HG02678 (cell line): ENCODE measurements around the gene FRMPD1.
A peak's percentile ranks its signal among the peaks of the same experiment; 100 is the strongest.
"Not testable (repeated sequence)": the region's sequence is repeated elsewhere in the genome, so short reads cannot be mapped to it uniquely, and the experiment has no call there.

Source experiments
- ATAC-seq: cut with Tn5 transposase; IDR thresholded peaks from one replicate; pipeline ENCODE4 v1.9.1; 2021; ENCODE audit warnings: mild to moderate bottlenecking, moderate library complexity; ENCODE audit not compliant: unreplicated experiment

Gene FRMPD1

GRCh38 chr9:37732086-37732741 lies 81.5 kb downstream of the FRMPD1 start:
- ATAC-seq, result no peak

DNA sequence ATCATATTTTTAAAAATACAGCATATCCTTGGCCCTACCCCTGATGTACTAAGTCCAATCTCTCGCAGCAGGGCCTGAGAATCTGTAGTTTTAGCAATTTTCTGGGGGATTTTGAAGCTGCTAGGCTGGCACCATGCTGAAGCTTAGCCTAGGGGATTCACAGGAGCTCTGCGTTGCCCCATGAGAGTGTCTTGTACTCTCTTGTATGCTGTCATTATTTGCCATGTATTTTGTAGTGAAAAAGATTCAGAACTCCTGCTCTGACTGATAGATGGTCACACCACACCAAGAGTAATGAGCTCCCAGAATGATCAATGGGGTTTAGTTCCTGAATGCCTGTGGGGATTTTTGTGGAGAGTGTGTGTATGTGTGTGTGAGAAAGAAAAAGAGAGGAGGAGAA lies 82.2 kb downstream of the FRMPD1 start:
- no peak for ATAC-seq

DNA sequence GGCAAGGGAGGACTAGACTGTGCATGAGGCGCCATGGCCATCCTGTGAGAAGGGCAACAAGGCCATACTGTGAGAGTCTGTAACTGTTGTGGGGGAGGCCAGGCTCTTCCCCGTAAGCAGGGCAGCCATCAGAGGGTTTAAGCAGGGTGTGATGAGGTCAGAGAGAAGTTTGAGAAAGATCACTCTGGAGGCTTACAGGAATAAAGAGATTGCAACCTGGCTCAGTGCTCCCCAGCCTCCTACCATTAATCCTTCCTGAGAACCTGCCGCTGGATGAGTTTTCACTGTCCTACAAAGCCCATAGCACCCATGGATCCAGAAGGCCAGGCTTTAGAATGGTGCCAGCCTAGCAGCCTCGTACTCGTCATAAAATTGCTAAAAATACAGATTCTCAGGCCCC lies 88.5 kb downstream of the FRMPD1 start:
- no peak for ATAC-seq

DNA sequence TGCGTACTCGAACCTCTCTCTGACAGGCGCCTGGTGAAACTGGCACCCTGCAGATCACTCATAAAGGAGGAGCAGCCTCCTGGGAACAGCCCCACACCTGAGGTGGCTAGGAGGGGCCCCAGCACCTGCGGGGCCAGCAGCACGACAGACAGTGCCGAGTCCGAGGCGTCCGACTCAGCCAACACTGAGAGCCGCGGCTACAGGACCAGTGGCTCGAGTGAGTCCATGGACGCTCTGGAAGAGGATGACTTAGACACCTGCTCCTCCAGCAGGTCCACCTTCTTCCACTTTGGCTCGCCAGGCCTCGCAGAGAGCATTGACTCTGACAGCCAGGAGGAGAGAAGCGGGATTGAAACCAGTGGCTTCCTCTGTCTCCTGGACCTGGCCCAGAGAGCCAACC lies 89.4 kb downstream of the FRMPD1 start:
- no peak for ATAC-seq

GRCh38 chr9:37740631-37741328 lies 90.0 kb downstream of the FRMPD1 start:
- no peak for ATAC-seq

- no peak for ATAC-seq
Measured at GRCh38 chr9:37745970-37746369, 95.2 kb downstream of the FRMPD1 start.

- no peak for ATAC-seq
Measured at GRCh38 chr9:37746448-37747270, 95.9 kb downstream of the FRMPD1 start.

DNA sequence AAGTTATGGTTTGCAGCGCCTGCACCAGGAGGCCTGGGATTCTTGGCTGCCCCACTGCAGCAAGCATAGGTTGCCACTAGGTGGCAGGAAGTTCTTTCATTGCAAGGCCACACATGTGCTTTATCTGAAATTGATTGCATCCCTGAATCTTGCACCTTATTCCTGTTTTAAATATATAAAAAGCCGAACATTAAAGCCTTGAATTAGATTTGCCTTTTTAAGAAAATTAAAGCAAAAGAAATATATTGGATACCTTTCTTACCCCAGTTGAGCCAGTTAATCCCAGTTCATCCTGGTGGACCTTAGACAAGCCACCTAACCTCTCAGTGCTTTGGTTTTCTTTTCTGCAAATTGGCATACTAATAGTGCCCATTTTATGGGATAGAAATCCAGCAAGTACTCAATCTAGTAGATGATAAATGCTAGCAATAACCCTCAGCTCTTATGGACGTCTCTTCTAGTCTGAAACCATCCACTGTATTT lies 96.6 kb downstream of the FRMPD1 start:
- peak; percentile 72 for ATAC-seq

DNA sequence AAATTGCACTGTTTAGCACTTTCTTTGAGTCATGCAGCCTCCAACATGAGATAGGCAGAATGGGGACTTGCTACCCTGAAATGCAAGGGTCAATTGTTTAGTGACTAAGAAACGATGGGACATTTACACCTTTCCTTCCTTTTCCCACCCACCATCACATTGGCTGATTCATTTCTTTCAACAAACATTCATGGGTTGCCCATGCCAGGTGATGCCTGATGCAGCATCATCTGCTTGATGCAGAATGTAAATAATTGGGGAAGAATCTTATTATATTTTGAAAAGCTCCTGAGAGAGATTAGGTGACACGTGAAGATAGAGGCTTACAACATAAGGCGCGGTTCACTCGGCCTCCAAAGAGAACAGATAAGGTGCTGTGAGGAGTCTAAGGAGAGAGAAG lies 98.4 kb downstream of the FRMPD1 start:
- ATAC-seq, result no peak

DNA sequence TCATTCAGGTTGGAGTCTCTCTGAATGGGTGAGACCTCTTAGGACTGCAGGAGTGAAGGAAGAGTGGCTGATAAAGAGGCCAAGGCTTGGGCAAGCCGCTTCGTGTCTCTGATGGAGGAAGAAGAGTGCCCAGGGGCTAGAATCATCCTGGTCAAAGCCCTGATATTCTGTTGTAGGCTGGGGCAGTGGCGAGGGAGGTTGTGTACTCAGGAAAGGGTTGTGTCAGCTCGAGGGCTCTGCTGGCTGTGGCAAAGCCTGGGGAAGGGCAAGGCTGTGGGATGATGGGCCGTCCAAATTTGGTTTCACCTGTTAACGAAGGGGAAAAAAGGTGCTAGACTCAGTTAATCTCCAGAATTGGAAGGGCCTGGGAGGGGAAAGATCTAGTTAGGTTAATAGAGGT lies 100.4 kb downstream of the FRMPD1 start:
- no peak for ATAC-seq

DNA sequence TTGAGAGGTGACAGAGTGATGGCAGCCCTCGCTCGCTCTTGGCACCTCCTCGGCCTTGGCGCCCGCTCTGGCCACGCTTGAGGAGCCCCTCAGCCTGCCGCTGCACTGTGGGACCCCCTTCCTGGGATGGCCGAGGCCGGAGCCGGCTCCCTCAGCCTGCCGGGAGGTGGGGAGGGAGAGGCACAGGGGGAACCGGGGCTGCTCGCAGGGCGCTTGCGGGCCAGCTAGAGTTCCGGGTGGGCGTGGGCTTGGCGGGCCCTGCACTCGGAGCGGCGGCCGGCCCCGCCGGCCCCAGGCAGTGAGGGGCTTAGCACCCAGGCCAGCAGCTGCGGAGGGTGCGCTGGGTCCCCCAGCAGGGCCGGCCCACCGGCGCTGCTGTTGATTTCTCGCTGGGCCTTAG lies 101.0 kb downstream of the FRMPD1 start:
- ATAC-seq, result not testable (repeated sequence)

GRCh38 chr9:37752112-37752511 lies 101.4 kb downstream of the FRMPD1 start:
- ATAC-seq, result not testable (repeated sequence)

DNA sequence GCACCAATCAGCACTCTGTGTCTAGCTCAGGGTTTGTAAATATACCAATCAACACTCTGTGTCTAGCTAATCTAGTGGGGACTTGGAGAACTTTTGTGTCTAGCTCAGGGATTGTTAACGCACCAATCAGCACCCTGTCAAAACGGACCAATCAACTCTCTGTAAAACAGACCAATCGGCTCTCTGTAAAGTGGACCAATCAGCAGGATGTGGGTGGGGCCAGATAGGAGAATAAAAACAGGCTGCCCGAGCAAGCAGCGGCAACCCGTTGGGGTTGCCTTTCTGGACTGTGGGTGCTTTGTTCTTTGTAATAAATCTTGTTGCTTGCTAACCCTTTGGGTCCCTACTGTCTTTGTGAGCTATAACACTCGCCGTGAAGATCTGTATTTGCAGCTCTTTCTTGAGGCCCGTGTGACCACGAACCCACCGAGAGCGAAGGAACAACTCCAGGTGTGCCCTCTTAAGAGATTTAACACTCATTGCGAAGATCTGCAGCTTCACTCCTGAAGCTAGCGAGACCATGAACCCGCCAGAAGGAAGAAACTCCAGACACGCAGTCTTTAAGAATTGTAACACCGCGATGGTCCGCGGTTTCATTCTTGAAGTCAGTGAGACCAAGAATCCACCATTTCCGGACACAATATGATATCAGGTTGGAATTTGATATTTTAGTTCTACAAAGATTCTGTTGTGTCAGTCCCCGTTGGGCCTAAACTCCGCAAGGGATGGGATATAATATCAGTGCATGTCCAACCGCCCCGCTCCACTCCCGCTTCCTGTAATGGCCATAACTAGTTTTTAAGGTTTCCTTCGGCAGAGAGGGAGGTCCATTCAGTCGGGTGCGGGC lies 102.1 kb downstream of the FRMPD1 start:
- no peak for ATAC-seq

GRCh38 chr9:37753489-37754190 lies 102.9 kb downstream of the FRMPD1 start, which contains the start of gene TRMT10B:
TRMT10B (plus strand) TSS chr9:37753805; CDS start chr9:37761932, 8,127 bp downstream.
- peak; percentile 92 for ATAC-seq

DNA sequence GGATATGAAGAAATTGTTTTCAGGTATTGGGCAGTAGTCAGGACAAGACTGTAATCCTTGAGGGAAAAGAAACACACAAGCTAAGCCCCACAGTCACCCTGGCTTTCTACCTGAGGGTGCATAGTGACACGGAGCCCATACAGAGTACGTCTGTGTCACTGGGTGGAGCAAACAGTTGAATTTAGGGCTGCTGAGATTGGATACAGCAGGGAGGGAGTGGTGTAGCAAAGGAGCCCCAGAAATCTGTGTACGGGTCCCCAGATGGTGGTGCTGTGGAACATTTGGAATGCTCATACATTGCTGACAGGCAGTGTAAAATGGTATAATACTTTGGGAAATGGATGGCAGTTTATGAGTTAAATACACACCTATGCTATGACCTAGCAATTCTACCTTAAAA lies 108.0 kb downstream of the FRMPD1 start:
- no peak for ATAC-seq

DNA sequence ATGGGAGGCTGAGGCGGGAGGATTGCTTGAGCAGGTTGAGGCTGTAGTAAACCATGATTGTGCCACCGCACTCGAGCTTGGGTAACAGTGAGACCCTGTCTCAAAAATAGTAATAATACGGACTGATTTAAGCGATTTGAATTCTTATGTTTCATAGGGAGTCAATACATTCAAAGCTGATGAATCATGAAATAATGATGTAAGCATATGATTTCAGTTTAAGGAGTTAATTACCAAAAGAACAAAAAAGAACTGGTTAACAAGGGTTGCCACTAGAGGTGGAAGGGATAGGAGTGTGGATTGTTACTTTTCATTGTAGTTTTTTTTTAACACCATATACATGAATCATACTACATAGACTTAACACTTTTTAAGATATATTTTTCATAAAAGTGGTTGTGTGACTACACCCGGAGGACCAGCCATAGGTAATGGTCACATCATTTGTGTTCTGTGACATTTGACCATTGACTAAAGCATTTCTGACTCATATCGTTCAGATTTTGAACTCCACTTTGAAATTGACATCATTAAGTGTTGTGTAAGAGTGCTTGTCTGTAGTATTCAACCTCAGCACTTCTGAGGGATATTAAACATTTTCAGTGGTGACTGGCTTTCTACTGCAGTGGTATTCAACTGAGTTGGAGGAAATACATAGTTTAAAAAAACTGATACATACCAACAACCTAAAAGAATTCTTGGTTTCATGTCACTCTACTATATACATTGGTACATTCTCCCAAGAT lies 109.8 kb downstream of the FRMPD1 start:
- no peak for ATAC-seq

GRCh38 chr9:37761511-37761910 lies 110.8 kb downstream of the FRMPD1 start:
- ATAC-seq, result no peak

- not testable (repeated sequence) for ATAC-seq
Measured at GRCh38 chr9:37765263-37765662, 114.5 kb downstream of the FRMPD1 start.

GRCh38 chr9:37769306-37769705 lies 118.6 kb downstream of the FRMPD1 start:
- ATAC-seq, result no peak
